ENCODE results near the gene CAMK2B.
A peak's percentile ranks its signal among the peaks of the same experiment; 100 is the strongest.

CAMK2B gene

DNA sequence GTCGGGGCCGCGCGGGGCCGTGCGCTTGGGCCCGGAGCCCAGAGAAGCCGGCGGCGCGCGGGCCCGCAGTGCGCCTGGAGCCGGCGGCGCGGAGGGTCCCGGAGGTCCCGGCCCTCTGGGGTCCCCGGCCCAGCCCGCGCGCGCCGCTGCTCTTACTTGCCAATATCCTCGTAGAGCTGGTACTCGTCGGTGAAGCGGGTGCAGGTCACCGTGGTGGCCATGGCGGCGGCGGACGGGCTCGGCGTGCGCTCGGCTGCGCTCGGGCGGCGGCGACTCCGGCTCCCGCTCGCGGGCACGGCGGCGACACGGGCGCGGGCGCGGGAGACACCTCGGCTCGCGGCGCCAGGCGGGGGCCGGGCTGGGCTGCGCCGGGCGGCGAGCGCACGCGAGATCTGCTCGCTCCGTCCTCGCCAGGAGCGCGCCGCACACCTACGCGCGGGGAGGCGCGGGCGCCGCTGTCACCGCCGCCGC is at the start of gene CAMK2B:
CAMK2B (minus strand) TSS at position 394 of the 471 bp plus-strand sequence; CDS start at position 221, 173 bp downstream.
- DNase-seq: no peak

DNA sequence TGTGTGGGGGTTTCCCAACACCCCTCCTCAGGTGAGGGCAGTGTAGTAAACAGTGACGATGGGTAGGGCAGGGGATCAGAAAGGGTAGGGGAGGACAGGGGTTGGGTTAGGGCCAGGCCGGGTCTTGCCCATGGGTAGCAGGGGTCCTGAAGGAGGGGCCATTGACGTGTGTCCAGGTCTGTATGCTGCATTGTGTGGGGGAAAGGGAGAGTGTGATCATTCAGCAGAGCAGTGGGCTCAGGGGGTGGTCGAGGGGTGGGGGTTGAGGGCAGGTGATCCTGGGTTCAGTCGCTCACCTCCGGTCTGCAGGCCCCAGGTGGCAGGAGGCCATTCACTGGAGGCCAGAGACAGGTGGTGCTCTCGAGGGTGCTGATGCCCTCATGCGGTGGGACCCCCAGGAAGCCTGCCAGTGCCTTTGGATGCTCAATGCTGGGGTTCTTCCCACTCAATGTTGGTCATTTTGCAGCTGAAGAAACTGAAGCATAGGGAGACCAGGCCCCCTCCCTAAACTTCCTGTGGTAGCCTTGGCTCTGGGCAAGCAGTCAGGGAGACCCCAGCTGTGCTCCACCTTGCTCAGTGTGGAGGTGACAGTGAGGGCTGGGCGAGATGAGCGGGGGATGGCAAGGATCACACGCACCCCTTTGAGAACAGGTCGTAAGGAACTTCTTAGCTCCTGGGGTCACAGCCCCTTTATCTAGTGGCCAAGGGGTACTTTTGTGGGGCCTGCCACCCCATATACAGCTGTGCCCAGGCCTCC is 48.8 kb upstream of the CAMK2B start:
- no peak for DNase-seq

DNA sequence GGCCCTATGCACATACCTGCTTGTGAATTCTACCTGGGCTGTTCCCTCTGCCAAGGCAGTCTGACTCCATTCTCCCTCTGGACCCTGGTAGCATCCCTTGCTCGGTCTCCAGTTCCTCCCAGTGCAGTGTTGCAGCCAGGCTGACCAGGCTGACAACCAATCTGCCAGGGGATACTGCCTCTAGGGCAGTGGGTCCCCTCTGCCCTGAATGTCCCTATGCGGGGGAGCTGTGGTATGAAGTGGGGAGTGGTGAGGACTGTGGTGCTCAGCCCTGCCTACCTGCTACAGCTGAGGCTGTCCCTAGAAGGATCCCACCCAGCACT is 48.0 kb upstream of the CAMK2B start:
- no peak for DNase-seq

DNA sequence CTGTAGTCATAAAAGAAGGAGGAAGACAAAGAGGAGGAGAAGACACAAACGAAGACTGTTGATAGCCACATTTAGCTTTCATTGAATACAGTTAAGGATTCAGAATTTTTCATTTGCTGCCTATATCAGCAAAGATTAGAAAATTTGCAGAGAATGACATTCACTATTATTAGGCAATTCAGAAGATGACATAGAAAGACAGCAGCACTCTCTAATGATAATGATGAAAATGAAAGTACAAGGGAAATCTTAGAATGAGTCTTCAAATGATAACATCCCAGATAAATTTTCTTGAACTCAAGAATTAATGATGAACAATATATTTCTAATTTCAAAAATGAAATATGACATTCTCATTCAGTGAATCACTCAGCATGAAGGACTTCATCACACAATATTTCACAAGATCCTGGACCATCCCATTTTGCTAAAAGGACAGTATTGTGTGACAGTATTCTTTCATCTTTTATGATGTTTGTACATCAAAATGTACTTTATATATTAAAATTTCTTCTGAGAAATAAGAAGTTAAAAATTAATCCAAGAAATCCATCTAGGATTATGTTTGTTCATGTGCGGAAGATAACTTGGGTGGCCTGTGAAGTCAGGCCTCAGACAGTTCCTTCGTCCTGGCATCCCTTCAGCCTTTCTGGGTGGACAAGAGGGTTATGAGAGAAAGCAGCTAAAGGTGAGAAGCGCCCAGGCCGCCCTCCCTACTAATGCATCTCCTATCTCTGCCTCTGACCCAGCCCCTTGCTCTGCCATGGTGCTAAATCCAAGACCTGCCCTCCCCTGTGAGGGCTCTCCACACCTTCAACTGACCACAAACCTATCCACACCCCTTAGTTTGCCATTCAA is 47.4 kb upstream of the CAMK2B start:
- DNase-seq: no peak

DNA sequence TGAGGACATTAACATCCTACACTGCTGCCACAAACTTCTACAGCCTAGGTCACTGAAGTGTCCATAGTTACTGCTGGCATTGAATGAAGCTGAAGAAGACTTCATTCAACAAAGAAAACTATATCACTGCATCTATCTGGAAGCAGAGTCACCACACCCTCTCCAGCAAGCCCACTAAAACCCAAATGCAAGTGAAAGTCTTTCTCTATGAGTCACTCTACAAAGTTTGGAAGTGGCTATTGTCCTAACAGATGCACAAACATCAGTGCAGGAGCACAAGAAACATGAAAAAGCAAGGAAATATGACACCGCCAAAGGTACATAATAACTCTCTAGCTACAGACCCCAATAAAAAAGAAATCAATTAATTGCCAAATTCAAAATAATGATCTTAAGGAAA is 43.5 kb upstream of the CAMK2B start:
- DNase-seq: no peak

DNA sequence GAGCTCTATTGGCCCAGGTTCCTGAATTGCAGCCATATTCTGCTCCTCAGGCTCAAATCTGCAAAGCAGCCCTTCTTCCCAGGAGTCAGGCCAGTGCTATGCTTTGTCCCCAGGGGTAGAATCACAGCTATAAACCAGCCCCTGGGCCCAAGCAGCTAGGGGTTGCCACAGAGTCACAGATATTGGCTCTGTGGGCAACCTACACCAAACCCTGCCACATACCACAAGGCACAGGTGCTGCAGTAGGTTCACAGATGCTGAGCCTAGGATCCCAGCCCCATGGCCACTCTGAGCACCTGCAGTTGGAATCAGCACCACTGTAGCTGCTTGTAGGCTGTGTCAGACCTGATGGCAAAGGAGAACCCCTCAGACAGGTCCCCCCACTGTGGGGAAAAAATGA is 43.1 kb upstream of the CAMK2B start:
- no peak for DNase-seq

DNA sequence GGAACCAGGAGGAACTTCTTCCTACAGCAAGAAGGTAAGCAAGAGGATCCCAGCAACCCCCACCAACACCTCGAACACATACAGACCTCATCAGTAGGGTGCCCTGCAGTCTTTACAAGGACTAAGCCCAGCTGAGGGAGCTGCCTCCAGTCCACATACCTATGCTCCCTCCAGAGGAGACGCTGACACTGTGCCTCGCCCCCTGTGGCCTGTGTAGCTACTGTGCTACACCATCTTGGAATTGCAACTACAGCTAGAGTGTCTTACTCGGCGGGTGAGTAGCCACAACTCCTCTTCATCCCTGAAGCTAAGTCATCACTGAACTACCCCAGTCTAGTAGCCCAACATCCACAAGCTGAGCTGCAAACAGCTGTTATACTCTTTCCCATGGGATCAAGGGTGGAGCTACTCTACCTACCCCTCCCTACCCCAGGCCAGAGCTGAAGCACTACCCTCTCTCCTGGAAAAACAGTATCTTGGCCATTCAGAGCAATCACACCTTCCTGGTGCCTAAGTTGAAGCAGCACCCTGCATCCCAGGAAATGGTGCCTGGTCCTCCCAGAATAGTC is 42.2 kb upstream of the CAMK2B start:
- DNase-seq: no peak

DNA sequence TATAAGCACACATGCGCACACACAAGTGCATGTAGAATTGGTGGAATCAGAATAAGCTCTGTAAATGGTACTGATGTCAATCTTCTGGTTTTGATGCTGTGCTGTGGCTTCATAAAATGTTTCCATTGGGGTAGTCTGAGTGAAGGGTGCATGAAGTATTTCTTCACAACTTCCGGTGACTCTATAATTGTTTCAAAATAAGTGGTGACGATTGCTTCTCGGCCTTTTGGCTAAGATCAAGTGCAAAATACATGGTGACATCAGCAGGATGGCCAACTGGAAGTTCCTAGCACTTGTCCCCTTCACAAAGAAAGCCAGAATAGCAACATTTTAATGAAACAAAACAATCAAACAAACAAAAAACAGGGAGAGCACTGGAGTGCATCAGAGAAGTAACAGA is 41.6 kb upstream of the CAMK2B start:
- DNase-seq: peak; percentile 31

DNA sequence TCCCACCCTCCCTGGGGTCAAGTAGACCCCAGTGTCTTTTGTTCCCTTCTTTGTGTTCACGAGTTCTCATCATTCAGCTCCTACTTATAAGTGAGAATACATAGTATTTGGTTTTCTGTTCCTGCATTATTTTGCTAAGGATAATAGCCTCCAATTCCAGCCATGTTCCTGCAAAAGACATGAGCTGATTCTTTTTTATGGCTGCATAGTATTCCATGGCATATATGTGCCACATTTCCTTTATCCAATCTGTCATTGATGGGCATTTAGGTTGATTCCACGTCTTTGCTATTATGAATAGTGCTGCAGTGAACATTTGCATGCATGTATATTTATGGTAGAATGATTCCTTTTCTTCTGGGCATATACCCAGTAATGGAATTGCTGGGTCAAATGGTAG is 28.3 kb upstream of the CAMK2B start:
- no peak for DNase-seq

DNA sequence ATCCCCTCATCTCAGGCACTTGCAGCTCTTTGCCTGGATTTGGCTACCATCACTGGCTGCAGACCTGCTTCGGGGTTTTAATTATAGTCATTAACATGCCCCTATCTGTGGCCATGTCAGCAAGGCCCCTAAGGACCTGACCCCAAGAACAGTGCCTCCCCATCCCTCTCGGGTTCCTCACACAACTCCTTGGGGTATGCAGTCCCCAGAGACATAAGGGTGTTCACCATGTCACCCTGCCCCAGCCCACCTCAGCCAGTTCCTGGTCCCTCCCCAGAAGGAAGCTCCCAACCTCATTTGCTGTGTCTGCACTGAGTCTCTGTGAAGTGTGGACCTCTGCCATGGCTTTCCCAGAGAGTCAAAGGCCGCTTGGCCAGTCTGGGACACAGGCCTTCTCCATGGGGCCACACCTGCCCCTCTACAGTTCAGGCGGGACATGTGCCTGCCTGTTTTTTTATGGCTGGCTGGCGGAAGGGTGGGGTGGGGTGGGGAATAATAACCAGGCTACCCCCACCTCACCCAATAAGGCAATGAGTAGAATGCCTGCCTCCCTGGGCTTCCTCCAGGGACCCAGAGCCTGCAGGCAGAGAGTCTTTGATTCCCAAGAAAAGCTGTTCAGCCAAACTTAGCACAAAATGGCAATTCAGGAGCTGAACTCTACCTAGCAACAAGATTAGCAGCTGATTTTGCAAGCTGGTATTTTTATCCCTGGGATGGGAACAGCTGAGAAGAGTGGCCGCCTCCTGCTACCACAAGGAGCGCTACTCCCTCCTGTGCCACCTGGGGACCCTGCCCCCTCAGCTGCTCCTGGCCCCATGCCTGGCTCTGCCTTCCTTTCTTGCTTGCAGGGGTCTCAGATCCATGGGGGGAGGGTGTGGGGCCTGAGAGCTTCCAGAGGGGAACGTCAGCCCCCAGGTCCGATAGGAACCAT is 23.7 kb upstream of the CAMK2B start:
- DNase-seq: no peak

DNA sequence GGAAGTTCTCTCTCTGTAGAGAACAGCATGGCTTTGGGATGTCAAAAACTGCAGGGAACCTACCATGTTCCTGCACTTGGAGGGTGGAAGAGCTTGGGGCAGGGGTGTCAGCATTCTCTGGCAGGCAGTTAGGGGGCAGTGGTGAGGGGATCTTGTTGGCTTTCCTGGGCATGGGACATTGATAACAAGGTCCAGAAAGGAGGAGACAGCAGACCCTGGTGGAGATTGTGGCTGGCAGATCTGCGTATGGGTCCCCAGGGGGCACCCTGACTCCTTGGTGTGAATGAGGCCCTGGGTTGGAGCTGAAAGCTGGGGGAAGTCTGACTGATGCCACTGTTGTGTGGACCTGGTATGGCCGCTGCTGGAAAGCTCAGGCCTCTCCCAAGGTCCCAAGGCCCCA is 22.9 kb upstream of the CAMK2B start:
- DNase-seq: no peak

DNA sequence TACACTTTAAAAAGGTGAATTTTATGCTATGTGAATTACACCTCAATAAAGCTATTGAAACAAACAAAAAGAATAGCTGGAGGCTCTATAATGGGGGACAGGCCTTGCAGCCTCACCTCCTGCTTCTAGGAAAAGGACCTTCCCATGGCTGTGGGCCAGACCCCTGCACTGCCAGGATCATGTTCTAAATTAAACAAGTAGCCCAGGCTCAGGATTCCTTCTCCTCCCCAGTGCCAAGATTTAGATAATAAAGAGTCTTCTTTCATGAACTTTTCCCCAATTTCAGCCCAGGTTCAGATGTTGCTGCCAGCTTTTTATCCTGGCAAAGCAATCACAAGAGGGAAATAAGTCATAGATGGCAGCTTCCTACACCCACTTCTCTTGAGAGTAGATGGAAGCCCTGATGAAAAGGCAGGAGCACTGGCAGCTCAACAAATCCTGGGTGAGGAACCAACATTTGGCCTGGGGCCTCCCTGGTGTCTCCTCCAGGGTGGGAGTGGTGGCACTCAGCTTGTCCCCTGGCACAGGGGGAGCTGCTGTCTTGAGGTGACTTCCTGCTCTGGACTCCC is 22.2 kb upstream of the CAMK2B start:
- no peak for DNase-seq

DNA sequence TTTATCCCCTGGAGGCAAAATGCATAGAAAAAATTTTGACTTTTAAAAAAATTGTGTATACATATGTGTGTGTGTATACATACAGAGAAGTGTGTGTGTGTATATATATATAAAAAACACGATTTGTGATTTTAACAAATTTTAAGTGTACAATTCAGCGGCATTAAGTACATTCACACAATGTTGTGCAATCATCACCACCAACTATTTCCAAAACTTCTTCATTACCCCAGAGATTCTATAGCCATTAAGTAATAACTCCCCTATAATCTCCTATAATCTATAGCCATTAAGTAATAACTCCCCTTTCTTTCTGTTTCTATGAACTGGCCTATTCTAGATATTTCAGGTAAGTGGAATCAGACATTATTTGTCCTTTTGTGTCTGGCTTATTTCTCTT is 20.7 kb upstream of the CAMK2B start:
- DNase-seq: no peak

DNA sequence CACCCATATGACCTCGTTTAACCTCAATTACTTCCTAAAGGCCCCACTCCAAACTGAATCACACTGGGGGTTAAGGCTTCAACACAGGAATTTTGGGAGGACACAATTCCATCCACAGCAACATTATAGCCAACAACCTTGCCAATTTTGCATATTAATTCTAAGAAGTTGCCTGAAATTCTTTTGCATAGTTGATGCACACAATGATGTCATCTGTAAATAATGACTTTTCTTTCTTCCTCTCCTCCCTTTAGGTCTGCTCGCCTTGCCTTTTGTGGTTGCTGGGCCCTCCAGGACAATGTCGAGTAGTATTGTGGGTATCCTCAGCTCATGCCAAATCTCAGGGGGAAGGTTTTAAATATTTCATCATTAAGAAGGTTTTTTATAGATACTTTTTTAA is 16.0 kb upstream of the CAMK2B start:
- DNase-seq: no peak

DNA sequence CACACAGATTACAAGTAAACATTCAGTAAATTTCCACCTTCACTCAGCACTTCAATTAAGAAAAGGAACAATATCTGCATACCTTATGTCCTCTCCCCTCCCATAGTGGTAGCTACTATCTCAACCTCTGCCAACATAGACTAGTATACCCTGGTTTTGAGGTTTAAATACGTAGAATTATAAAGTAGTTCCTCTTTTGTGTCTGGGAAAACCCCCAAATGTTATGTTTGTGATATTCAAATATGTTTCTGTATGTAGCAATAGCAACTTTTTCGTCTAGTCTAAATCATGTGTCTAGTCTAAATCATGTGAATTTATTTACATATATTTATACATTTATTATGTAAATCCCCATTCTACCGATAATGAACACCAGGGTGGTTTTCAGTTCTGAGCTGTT is 13.2 kb upstream of the CAMK2B start:
- DNase-seq: no peak

DNA sequence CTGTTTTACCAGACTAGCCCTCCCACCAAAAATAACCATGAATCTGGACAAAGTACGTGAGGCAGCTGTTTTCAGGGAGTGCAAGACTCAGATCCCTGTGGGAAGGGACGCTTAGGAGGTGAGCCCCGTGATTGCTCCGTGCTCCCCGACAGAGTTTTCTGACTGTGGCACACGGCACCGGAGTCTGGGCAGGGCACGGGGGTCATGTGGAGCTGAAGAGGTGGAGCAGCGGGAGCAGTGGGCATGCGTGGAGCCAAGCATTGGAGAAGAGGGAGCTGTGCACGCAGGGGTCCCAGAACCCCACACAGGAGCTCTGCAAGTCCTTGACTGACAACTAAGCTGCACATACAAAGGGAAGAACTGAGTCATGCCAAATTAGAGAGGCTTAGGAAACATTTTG is 11.1 kb upstream of the CAMK2B start:
- DNase-seq: no peak

DNA sequence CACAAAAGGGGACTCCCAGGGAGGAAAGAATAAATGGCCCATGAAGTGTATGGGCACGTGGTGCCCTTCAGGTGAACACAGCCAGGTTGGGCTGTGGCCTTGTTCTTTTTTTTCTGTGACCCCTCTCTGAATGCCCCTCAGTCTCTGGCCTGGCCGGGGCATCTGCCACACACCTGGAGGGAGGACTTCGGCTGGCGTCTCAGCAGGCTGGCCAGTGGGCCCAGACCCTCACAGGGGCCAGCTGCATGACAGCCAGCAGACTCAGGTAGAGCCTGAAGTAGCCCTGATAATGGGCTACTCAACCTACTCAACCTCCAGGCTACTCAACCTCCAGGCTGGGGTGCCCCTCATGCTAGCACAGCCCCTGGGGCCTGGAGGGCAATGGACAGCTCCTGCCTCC is 9.8 kb upstream of the CAMK2B start:
- no peak for DNase-seq

DNA sequence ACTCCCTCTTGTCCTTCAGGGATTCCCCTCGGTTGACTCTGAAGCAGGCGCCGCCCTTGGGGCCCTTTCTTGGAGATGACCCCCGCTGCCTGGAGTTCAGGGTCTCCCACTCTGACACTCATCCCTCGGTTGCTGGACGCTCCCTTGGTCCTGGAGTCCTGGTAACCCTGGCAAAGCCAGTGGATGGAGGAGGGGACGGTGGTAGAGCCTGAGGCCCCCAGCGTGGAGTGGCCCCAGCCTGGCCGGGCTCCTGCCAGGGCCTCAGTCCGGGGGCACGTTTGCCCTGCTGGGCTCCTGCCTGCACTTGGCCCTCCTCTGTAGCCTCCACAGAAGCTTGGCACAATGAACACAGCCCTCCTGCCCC is 9.3 kb upstream of the CAMK2B start:
- DNase-seq: no peak

DNA sequence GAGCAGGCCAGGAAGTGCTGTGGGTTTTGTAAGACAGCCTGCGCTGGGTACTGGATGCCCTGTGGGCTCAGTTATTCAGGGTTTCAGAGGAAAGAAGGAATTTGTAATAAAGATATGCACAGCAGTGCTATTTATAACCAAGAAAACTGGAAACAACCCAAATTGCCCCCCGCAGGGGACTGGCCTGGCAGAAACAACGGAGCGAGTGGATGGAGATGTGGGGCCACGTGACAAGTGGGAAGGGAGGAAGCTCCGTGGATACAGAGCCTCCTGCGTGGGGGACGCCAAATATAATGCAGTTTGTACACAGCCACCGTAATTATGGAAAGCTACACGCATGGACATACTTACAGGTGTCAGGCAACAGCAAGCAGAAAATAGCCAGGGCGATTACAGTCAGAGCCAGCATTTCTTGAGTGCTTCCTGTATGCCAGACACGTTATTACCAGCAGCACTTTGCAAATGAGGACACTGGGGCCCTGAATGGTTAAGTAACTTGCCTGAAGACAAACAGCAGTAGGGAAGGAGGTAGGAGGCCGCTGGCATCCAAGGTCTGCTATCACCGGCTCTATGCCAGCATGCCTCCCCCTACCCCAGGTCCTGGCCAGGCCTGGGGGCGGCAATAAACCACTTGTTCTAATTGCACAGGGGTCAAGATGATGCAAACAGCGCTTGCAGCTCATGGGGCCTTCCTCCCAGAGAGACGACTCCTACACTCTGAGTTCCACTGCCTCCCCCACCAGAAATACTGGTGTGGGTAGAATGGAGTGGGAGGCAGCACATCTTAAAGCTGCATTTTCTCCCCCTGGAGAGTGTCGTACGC is 8.7 kb upstream of the CAMK2B start:
- no peak for DNase-seq

DNA sequence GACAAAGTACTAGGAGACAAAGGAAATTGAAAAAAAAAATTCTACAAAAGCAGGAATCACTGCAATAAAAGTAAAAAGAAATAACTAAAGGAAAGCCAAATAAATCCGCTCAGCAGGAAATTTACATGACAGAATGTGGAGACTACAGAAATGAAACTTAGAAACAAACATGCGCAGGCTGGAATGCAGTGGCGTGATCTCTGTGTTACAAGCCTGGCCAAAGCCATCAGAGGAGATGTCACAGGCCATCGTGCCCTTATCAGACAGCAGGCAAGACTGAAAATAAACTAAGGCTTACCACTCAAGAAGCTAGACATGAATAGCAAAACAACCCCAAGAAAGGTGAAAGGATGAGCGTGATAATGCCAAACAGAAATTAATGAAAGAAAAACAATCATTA is 6.3 kb upstream of the CAMK2B start:
- no peak for DNase-seq

DNA sequence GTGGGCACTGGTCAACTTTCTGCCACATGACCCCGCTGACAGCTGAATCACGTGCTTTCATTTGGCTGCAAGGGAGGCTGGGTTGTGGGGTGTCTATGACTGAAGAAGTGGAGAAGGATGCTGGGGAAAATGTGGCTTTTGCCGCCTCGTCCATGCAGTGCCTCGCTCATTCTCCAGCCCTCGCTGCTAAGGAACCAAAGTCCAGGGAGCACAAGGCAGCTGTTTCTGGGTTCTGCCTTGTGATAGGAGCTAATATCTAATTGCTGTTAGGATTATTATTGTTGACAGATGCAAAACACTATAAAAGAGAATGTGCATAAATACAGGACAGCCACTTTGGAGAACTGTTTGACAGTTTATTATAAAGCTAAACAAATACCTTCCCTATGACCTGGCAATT is 4.9 kb upstream of the CAMK2B start:
- no peak for DNase-seq

DNA sequence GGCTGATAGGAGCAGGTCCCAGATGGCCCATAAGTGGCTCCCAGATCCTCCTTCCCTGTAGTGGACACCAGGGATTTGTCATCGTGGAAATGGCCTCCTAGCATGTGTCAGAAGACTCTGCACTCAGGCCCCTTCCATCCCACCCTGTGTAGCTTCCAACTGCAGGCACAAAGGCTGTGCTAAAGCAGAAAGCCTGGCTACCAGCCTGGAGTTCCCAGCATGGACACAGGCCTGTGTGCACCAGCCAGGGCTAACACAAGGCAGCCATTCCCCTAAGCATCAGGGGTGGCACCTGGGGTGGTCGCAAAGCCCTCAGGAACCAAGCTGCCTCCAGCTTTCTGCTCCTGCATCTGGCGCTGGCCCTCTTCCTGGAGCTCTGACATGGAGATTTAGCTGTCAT is 4.5 kb upstream of the CAMK2B start:
- DNase-seq: no peak
